NCI-H2171 treated with DMSO at 0.1 percent for 48 hours (cell line): ENCODE measurements around the gene CSNK2B.

ENCODE experiments used
- DNase-seq: peaks from one replicate; lab custom pipeline; 2025; lab: John Stamatoyannopoulos, UW

The CSNK2B gene

DNA sequence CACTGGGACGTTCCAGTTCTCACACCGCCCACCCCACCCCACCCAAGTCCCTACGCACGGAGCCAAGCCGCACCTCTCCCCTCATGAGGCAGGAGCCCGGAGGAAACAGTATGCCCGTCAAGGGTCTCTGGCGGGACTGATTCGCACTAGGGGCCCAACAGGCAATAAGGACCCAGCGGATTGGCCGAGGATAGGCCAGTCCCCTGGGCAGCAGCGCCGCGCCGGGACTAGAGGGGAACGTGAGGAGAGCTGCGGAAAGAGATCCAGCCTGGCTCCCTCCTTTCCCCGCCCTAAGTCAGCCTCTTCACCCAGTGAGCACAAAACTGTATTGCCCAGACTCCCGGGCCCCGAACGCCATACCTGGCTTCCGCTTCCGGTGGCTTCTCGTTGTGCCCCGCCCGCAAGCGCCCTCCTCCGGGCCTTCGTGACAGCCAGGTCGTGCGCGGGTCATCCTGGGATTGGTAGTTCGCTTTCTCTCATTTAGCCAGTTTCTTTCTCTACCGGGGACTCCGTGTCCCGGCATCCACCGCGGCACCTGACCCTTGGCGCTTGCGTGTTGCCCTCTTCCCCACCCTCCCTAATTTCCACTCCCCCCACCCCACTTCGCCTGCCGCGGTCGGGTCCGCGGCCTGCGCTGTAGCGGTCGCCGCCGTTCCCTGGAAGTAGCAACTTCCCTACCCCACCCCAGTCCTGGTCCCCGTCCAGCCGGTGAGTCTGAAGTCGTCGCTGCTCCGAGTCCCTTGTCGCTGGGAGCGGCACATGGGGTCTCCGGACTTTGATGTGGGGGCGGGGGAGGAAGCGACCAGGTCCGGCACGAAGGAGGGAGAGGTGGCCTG lies at the start of gene CSNK2B:
CSNK2B (plus strand) TSS at position 580 of the 836 bp plus-strand sequence. CDS start 752 bp downstream, outside the sequence.
- peak; percentile 99 for DNase-seq

DNA sequence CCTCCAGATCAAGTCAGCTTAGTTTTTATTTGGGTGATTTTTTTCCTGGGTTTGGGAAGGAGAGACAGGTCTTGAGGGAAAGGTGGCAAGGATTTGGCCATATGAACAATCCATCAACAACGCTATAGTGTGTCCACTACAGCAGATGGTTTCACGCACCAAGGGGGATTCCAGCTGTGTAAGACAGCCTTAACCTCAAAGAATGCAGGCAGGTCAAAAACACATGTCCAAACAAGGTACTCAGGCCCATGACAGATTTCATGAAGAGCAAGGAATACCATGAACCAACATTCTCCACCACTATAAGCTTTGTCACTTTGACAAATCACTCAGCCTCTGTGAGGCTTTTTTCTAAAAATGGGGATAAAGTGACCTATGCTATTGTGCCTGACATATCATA lies 48.9 kb upstream of the CSNK2B start:
- no peak for DNase-seq

DNA sequence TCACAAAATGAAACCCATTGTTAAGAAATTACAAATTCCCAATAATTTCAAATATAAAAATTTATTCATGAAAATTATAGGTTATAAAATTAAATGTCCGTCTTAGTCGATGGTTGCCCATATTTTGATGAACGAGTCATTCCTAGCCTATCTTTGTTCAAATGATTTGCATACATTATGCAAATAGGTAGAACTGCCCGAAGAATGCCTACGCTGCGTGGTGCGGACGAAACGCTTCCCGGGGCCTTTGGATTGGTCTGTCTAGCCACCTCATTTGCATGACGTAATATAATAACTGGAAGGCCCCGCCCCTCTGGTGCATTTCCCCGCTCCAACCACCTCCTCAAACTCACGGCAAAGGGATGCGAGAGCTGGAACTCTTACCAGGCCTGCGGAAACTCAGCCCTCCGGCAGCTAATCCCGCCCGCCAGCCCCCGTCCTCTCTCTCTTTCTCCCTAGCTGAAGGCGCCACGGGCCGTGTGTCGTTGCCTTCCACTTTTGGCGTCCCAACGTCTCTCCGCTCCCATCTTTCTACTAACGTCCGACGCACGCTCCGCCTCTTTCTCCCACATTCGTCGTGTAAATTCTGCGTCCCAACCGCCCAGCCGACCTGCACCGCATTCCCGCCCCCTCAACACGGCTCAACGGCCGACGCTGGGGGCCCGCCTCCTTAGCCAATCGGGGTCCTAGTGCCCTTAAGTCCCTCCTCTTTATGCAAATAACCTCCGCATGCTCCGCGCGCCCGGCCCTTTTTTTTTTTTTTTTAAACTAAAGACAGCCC lies 45.9 kb upstream of the CSNK2B start:
- DNase-seq, result peak; percentile 99

DNA sequence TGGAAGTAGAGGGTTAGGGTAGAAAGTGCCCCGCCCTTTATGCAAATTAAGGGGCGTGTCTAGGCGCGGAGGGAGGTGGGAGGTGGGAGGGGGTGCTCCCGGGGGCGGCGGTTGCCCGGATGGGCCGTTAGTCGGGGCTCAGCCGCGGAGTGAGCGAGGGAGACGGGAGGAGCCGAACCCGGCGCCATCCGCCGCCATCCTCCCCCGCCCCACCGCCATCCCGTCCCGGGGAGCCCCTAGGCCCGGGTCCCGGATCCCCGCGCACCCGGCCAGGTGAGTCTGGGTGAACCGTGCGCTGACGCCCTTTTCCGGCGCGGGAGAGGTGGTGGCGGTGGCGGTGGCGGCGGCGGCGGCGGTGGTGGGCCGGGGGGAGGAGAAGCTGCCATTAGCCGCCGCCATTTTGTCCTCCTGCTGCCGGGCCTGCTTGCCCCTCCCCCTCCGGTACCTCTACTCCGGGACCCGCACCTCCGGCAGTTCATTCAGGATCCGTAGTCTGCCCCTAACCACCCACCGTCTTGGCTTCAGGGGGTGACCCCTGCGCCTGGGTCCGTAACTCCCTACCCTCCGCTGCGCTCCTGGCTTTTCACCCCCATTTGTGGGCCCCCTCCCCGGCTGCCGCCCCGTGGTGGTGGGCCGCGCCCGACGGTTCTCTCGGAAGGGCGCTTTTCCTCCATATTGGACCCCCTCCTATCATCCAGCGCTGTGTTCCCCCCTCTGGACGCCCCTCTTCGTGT lies 45.1 kb upstream of the CSNK2B start, which contains the start of gene PRRC2A:
PRRC2A (plus strand) TSS at position 130 of the 734 bp plus-strand sequence. CDS start 2,075 bp downstream, outside the sequence.
- peak; percentile 86 for DNase-seq

DNA sequence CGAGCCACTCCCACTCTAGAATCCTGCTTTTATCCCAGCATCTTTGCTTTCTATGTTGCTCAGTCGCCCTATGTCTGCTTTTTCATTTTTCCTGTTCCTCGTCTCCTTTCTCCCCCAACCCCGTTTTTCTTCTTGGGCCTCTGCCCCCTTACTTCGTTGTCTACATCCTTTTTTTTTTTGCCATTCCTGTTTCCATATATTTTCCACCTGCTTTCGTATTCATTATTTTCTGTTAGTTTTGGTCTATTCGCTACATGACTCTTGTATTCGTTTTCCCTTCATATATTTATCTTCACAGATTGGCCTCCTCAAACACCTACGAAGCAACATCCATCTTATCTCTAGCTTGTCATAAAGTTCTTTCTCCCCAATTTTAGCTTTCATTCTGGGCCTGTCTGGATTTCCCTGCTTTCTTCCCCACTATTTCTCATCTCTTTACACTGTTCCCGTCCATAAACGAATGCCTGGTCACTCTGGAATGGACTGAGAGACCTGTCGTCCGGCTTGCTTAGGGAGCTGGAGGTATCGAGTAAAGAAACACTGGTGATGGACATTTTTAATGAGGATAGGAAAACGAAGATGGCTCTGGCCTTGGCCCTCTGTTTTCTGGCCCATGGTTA lies 44.5 kb upstream of the CSNK2B start:
- DNase-seq, result no peak

DNA sequence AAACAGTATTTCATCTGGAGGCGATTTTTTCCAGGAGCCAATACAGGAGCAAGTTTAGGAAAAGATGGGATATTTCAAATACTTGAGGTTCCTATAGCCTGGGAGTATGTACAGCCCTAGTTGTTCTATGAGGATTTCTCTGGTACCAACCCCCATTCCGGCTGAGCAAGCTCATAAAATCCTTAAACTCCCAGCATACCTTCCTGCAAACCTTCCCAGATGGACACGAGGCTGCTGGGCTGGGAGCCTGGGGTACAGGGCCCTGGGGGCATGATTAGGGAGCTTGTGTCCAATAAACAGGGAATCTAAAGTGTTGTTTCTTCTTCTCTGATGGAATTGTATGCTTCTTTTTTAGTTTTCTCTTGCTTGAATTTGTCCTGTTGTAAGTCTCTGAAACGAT lies 43.9 kb upstream of the CSNK2B start:
- no peak for DNase-seq

DNA sequence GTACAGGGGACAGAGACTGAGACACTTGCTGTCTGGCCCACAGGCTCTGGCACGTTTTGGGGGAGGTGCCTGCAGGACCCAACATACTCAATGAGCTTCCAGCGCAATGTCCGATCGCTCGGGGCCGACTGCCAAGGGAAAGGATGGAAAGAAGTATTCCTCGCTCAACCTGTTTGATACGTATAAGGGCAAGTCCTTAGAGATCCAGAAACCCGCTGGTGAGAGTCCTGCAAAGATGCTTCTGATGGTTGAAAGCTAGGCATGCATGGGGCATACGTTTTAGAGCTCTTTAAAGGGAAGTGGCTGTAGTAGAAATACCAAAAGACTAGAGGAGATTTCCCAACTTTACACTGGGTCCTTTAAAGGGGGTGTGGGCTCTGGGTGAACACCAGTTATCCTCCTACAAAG lies 43.2 kb upstream of the CSNK2B start:
- no peak for DNase-seq

DNA sequence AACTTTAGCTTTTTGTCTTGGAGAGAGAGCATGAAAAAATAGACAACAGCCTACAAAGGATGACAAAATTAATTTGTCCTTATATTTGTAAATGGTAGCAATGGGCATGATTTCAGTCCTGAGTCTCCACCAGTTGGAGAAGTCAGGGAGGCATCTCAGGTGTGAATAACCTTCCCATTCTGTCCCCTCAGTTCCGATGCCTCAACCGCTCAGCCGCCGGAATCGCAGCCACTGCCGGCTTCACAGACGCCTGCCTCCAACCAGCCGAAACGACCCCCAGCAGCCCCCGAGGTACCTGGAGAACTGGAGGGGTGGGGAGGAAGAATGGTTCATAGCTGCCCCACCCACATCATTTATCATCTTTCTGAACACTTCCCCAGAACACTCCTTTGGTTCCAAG lies 41.8 kb upstream of the CSNK2B start:
- no peak for DNase-seq

DNA sequence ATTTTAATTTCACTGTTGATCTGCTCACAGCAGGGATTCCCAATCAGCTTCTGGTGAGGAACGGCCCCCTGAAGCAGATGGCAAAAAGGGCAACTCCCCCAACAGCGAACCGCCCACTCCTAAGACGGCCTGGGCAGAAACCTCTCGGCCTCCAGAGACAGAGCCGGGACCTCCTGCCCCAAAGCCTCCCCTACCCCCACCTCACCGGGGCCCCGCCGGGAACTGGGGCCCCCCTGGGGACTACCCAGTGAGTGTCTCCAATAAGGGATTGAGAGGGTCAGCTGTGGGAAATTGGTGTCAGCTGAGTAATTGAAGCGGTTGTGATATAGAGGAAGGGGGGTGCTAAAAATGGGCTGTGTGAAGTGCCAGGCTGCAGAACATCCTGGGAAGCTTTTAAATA lies 38.9 kb upstream of the CSNK2B start:
- DNase-seq, result no peak

DNA sequence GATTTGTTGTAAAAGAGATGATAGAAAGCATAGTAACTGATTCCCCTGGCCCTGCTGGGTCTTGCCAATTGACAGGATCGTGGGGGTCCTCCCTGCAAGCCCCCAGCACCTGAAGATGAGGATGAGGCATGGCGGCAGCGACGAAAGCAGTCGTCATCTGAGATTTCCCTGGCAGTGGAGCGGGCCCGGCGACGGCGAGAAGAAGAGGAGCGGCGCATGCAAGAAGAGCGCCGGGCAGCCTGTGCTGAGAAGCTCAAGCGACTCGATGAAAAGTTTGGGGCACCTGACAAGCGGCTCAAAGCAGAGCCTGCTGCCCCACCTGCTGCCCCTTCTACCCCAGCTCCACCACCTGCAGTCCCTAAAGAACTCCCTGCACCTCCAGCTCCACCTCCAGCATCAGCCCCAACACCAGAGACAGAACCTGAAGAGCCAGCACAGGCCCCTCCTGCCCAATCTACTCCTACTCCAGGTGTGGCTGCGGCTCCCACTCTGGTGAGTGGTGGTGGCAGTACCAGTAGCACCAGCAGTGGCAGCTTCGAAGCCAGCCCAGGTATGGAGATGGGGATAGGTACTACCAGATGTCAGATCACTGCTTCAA lies 38.1 kb upstream of the CSNK2B start:
- no peak for DNase-seq

DNA sequence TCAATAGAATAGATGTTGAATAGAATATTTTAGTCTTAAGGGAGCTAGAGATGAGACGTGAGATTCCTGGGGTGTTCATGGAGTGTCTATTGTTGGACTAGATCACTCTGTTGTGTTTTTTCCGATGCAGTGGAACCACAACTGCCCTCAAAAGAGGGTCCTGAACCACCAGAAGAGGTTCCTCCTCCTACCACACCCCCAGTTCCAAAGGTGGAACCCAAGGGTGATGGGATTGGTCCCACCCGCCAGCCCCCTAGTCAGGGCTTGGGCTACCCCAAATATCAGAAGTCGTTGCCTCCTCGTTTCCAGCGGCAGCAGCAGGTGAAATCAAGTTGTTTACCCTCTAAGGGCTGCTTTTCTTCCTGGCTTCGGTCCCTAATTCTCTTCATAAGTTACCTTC lies 36.9 kb upstream of the CSNK2B start:
- DNase-seq, result no peak

DNA sequence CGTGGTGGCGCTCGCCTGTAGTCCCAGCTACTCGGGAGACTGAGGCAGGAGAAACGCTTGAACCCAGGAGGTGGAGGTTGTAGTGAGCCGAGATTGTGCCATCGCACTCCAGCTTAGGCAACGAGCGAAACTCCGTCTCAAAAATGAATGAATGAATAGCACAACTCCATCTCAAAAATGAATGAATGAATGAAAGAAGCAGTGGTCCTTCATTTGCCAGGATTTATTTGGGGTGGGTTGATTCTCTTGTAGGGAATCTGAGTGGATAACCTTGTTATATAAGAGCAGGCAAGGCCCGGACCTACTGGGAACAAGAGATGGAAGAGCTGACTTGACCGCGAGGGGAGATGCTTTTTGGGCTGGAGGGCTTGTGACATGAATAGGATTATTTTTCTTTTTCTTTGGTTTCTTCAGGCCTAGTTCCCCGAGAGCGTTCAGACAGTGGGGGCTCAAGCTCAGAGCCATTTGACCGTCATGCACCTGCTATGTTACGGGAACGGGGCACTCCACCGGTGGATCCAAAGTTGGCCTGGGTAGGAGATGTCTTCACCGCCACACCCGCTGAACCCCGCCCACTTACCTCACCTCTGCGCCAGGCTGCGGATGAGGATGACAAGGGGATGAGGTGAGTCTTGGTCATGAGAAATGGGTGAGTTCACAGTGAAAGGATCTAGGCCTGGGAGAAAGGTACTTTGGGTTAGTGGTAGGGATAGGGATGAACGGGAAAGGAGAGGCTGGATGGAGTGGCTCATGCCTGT lies 35.5 kb upstream of the CSNK2B start:
- DNase-seq, result no peak

DNA sequence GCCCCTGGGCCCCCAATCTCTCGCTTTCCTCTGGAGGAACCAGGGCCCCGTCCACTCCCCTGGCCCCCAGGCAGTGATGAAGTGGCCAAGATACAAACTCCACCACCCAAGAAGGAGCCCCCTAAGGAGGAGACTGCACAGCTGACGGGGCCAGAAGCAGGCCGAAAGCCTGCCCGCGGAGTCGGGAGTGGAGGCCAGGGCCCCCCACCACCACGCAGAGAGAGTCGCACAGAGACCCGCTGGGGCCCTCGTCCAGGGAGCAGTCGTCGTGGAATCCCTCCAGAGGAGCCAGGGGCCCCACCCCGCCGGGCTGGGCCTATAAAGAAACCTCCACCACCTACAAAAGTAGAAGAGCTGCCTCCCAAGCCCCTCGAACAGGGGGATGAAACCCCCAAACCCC lies 34.7 kb upstream of the CSNK2B start:
- no peak for DNase-seq

DNA sequence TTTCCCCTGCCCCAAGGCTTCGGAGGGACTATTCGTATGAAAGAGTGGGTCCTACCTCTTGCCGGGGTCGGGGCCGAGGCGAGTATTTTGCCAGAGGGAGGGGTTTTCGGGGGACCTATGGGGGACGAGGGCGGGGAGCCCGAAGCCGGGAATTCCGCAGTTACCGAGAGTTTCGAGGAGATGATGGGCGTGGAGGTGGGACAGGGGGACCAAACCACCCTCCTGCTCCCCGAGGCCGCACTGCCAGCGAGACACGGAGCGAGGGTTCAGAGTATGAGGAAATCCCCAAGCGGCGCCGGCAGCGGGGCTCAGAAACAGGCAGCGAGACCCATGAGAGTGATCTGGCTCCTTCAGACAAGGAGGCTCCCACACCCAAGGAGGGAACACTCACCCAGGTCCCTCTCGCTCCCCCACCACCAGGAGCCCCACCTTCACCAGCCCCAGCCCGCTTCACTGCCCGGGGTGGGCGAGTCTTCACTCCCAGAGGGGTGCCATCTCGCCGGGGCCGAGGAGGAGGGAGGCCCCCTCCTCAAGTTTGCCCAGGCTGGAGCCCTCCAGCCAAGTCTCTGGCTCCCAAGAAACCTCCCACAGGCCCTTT lies 34.1 kb upstream of the CSNK2B start:
- DNase-seq, result no peak

DNA sequence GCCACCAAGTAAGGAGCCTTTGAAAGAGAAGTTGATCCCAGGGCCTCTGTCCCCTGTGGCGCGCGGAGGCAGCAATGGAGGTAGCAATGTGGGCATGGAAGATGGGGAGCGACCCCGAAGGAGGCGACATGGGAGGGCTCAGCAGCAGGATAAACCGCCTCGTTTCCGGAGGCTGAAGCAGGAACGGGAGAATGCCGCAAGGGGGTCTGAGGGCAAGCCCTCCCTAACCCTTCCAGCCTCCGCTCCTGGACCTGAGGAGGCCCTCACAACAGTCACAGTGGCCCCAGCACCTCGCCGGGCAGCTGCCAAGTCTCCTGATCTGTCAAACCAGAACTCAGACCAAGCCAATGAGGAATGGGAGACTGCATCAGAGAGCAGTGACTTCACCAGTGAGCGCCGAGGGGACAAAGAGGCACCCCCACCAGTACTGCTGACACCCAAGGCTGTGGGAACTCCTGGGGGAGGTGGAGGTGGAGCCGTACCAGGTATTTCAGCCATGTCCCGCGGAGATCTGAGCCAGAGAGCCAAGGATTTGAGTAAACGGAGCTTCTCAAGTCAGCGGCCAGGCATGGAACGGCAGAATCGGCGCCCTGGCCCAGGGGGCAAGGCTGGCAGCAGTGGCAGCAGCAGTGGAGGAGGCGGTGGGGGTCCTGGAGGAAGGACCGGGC lies 33.5 kb upstream of the CSNK2B start:
- DNase-seq, result no peak

DNA sequence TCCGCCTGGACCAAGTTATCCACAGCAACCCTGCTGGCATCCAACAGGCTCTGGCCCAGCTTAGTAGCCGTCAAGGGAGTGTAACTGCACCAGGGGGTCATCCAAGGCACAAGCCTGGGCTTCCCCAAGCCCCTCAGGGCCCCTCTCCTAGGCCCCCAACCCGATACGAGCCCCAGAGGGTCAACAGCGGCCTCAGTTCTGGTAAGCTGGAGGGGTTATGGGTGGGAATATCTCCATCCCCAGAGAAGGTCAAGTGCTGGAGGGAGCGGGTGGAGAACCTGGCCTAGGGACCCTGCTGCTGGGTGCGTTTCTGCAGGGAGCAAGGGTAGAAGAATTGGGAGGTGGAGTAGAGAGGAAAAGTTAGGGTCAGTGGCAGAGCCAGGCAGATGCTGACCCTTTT lies 32.4 kb upstream of the CSNK2B start:
- no peak for DNase-seq

DNA sequence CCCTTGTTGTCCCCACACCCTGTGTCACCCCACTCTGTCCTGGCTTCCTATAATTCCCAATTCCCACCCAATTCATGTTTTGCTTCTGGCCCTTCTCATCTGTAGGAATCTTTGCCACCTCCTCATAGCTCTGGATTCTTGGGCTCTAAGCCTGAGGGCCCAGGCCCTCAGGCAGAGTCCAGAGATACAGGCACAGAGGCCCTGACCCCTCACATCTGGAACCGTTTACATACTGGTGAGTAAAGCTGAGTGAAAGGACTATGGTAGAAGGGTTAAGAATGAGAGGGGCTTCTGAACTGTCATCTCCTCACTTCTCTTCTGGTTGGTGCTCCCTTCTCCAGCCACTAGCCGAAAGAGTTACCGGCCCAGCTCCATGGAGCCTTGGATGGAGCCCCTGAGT lies 31.7 kb upstream of the CSNK2B start:
- no peak for DNase-seq

DNA sequence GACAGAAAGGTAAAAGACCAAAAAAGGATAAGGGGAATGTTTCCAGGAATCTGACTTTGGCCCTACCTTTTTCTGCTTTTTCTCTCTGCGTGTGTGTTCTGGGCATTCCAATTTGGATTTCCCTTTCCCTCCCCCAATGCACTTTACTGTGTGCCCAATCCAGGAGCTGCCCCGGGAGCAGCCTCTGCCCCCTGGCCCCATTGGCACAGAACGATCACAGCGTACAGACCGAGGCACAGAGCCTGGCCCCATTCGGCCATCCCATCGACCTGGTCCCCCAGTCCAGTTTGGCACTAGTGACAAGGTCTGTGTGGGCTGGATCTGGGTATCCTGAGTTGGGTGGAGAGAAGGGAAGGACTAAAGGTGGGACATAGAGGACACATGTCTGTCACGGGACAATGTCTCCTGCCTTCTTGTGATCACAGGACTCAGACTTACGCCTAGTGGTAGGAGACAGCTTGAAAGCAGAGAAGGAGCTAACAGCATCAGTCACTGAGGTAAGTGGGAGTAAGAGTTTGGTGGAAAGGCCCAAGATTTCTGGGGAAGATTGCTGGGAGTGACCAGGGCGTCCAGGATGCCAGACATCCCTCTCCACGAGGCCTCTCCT lies 30.8 kb upstream of the CSNK2B start:
- no peak for DNase-seq
